Panc1 (cell line): Measurements from ENCODE around the gene ZNF575.

ENCODE experiments used
- CTCF ChIP-seq: fragments of 450-650 bp; IDR thresholded peaks from 2 replicates; pipeline ENCODE4 v1.5.1; 2017; ENCODE audit warnings: mild to moderate bottlenecking
- POLR2AphosphoS5 ChIP-seq: IDR thresholded peaks from 2 replicates; pipeline ENCODE4 v1.6.1; 2012; ENCODE audit warnings: mild to moderate bottlenecking, low read depth, low read length, moderate library complexity

- TF ChIP-seq CTCF (no peak), POLR2AphosphoS5 (no peak)
These were observed 21.7 kb upstream of the ZNF575 start for GRCh38 chr19:43511324-43511723.
